GM21717 (cell line): Measurements from ENCODE around the gene CPNE4.
"Not testable (repeated sequence)": the region's sequence is repeated elsewhere in the genome, so short reads cannot be mapped to it uniquely, and the experiment has no call there.

Source experiments
- ATAC-seq: cut with Tn5 transposase; IDR thresholded peaks from one replicate; pipeline ENCODE4 v1.9.1; 2021; ENCODE audit warnings: mild to moderate bottlenecking, moderate library complexity; ENCODE audit not compliant: unreplicated experiment

CPNE4 gene

GRCh38 chr3:131486545-131486944, 548.3 kb downstream of the CPNE4 start:
- not testable (repeated sequence) for ATAC-seq

- ATAC-seq, result no peak
These were observed 549.7 kb downstream of the CPNE4 start for GRCh38 chr3:131485119-131485518.

- ATAC-seq, result no peak
These were observed 550.2 kb downstream of the CPNE4 start for GRCh38 chr3:131484496-131485111.
